Glomerular endothelial cell (primary cell): ENCODE results near the gene DIDO1. TPM values are rescaled to one million over a fixed set of nuclear protein-coding genes. Genes with fewer than 3 reads are reported as not detected.

Source experiments
- total RNA-seq: library from RNA; depleted of rRNA; stranded (reverse); fragments of >200 nt; gene quantifications from 2 replicates; pipeline ENCODE4 v1.2.3, GENCODE V29; 2015

DIDO1 gene
- total RNA-seq, 1 donor from 2014 or later, result 50.3 TPM

Other genes starting within 250 kb of the DIDO1 start
- gene NTSR1, start 217.7 kb downstream of the DIDO1 start, total RNA-seq, result 0.23 and 7.8 TPM in 2 replicates
- gene MRGBP, start 130.0 kb downstream of the DIDO1 start, total RNA-seq, result 15.9 and 19.4 TPM in 2 replicates
- 72.3 and 79.7 TPM in 2 replicates for gene OGFR, start 121.7 kb downstream of the DIDO1 start, total RNA-seq
- 1.3 and 1.8 TPM in 2 replicates for gene COL9A3, start 109.5 kb downstream of the DIDO1 start, total RNA-seq
- gene TCFL5, start 64.7 kb downstream of the DIDO1 start, total RNA-seq, result 12.1 and 17.4 TPM in 2 replicates
- gene GID8, start 11.6 kb upstream of the DIDO1 start, total RNA-seq, result 28.6 and 32.3 TPM in 2 replicates
- gene SLC17A9, start 26.2 kb upstream of the DIDO1 start, total RNA-seq, result 5.3 and 22.9 TPM in 2 replicates
- not detected in 2 replicates for gene BHLHE23, start 80.5 kb upstream of the DIDO1 start, total RNA-seq